Urothelium cell line (cell line): ENCODE measurements around the gene CREBL2.
"Not testable (repeated sequence)": the region's sequence is repeated elsewhere in the genome, so short reads cannot be mapped to it uniquely, and the experiment has no call there.

Source experiments
- DNase-seq: peaks from one replicate; pipeline ENCODE4 v3.0.0; 2011; ENCODE audit warnings: low spot score, mixed read lengths
- FAIRE-seq: peaks from 2 replicates; lab custom pipeline; 2011; peaks lifted over from hg19 to GRCh38; lab: Jason Lieb, UNC

Gene CREBL2, protein sequence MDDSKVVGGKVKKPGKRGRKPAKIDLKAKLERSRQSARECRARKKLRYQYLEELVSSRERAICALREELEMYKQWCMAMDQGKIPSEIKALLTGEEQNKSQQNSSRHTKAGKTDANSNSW

DNA sequence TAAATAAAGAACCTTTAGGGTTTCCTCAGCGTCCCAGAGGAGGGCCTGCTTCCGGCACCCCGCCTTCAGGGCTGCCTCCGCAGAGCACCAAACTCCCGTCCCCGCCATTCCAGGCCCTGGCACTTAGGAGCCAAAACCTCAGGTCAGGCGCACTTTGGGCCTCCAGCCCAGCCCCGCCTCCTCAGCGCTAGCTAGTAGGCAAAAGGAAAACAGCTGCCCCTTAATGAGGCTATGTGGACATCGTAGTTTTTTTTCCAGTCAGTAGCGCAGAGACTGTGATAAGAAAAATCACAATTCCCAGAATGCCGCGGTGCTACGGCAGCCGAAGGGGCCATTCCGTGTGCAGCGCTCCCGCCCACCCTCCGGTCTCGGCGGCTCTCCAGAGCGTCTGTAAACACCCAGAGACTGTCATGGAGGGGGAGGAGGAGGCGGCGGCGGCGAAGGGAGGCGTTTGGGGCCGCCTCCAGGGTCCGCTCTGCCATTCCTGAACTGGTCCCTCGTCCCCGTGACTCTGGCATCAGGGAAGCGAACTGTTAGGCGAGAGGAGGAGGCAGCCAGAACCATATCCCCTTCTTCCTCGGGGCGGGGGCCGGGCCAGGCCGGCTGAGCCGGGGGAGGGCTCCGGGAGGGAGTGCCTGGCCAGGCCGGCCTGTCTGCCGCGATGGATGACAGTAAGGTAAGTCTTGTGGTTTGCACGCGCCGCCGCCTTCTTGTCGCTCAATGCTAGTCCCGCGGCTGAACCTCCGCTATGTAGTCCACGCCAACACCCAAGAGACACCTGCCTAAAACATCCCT lies at the start of gene CREBL2:
Gene CREBL2, plus strand, starts transcription at position 365 of the 795 bp plus-strand sequence. Its CDS starts 297 bp downstream, at position 662.
- DNase-seq = peak; percentile 94
- peak; percentile 94 for FAIRE-seq

DNA sequence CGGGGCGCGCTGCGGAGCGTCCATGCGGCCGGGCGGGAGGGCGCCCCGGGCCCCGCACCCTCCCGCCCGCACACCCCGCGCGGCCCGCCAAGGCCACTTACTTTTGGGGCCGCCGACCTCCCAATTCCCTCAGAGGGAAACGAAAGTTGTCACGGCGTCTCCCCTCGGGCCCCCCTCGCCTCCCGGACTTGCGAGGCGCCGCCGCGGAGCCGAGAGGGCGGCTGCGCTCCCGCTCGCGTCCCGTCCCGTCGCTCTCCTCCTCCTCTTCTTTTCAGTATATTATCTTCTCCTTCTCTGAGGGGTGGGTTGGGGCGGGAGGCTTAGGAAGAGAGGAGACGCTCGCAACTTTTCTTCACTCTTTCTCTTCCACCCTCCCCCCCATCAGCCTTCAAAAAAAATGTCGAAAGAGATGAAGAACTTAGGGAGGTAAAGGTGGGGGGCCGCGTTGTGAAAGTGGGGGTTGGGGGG lies 49.6 kb upstream of the CREBL2 start:
- FAIRE-seq = no peak
- DNase-seq = peak; percentile 54

DNA sequence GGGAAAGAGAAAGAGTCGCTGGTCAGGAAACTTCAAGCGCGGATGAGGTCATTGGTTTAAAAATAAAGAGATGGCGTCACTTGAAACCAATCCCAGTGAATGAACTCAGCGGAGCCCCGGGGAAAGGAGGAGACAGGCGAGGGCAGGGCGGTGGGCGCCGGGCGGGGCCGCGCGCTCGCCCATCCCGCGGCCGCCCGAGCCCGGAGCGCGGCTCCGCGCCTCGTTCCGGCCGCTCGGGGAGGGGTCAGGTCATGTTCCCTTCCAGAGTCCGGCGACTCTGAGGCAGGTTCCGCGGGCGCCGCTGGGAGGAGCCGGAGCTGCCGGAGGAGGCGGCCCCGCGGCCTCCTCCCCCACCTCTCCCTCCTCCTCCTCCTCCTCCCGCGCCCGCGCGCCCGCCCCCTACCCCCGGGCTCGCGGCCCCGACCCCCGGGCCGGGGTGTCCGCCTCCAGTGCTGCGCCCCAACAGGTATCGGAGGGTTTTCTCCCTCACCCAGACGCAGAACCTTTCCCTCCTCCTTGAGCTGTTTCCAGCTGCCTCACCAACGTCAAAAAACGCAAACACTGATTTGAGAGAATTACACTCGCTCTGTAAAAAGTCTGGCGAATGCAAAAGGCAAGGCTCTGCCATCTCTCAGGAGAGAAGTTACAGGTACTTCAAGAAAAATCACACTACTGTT lies 49.0 kb upstream of the CREBL2 start, which contains the start of gene DUSP16:
Gene DUSP16, minus strand, starts transcription at position 279 of the 677 bp plus-strand sequence. CDS start 41,765 bp downstream, outside the sequence.
- DNase-seq = peak; percentile 97
- peak; percentile 83 for FAIRE-seq

DNA sequence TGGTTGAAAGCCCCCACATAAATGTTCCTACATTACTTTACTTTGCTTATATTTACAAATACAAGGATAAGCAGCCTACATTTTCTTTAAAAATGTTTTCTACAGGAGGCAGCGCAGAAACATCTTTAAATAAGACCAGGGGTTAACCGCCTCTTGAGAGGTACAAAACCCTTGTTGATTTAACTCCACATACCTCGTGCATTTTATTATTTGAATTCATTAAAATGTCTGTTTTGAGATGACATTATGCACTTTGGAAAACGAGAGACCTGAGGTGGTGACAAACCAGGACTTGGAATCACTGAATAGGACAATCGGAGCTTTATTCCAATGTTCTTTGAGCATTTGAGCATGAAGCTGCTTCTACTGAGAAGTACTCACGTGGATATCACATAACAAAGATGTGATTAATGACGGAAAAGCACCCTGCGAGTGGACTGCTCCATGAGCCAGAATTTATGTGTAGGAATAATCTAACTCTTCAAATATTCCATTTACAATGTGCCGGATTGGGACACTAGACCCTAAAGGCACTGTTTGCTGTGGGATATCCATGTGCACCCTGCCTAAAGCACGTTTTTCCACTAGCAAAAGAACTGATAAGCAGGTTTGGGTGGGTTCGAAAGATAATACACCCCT lies 48.3 kb upstream of the CREBL2 start:
- DNase-seq = no peak
- peak; percentile 17 for FAIRE-seq

DNA sequence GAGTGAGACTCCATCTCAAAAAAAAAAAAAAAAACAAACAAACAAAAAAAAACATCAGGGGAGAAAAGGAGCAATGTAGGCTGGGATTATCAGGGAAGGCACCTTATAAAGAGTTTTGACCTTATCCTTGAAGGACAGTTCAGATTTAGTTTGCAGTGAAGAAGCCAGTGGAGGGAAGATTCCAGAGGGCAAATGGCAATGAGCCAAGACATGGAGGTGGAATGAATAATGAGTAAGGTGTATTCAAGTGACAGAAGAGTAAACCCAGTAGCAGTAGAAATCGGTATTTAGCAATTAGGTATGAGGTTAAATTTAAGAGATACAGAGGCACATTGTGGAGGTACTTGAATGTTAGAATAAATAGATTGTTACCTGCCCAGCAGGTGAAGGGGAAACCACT lies 46.8 kb upstream of the CREBL2 start:
- no peak for FAIRE-seq
- no peak for DNase-seq

DNA sequence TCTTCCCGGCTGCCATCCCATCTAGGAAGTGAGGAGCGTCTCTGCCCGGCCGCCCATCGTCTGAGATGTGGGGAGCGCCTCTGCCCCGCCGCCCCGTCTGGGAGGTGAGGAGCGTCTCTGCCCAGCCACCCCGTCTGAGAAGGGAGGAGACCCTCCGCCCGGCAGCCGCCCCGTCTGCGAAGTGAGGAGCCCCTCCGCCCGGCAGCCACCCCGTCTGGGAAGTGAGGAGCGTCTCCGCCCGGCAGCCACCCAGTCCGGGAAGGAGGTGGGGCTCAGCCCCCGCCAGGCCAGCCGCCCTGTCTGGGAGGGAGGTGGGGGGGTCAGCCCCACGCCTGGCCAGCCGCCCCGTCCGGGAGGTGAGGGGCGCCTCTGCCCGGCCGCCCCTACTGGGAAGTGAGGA lies 45.7 kb upstream of the CREBL2 start:
- FAIRE-seq, DNase-seq: not testable (repeated sequence)

DNA sequence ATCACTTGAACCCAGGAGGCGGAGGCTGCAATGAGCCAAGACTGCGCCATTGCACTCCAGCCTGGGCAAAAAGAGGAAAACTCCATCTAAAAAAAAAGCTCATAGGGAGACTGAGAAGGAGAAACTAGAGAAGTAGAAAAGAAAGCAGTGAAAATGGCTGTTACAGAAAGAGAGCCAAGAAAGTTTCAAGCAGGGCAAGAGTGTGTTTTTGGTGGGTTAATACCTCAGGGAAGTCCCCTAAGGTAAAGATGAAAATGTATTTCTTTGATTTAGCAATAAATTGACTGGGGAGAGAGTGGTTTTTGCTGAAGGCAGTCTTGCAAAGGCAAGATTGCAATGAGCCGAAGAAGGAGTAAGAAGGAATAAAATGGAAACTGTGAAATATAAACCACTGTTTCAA lies 39.0 kb upstream of the CREBL2 start:
- DNase-seq = no peak
- FAIRE-seq = no peak

DNA sequence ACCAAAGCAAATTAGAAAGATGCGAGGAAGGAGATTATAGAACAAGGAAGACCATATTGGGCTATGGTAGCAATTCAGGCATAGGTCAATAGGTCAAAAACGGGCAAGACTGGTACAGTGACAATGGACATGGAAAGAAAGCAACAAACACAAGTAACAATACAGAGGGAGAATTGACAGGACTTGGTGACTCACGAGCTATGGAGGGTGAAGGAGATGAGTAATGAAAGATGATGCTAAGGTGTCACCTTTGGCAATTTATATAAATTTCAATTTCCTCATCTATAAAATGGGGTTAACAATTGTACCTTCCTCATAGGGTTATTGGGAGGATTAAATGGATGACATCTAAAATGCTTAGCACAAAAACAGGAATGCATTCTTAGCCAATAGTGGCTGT lies 33.9 kb upstream of the CREBL2 start:
- no peak for DNase-seq
- no peak for FAIRE-seq

- not testable (repeated sequence) for DNase-seq, FAIRE-seq
Measured at GRCh38 chr12:12580716-12581115, 31.0 kb upstream of the CREBL2 start.

DNA sequence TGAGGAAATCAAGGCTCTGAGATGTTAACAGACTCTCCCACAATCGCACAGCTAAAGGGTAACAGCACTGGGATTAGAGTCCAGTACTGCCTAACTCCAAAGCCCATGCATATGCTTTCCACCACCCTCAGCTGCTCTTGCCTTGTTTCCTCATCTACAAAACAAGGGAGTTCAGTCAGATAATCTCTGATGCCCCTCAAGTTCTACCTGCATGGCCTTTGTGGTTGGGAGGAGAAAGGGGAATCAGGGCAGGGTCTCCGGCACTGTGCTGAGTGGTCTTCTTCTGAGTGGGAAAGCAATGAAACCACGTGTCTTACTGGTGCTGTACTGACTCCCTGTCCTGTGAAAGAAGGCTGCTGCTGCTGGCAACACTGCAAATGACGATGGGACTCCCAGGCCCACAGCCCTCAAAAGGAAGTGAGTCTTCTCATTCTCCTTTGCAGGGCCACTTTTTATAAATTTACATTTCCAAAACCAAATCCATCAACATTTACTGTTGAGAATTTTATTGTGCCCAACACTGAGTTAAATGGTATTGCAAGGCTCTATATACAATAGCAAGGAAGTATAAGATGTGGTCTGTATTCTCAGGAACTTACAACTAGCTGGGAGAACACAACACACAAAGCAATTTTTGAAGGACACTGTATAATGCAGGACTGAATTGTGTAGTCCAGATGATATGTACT lies 29.3 kb upstream of the CREBL2 start:
- FAIRE-seq (peak; percentile 35), DNase-seq (no peak)

- no peak for DNase-seq
- no peak for FAIRE-seq
Measured at GRCh38 chr12:12582895-12583303, 28.8 kb upstream of the CREBL2 start.

DNA sequence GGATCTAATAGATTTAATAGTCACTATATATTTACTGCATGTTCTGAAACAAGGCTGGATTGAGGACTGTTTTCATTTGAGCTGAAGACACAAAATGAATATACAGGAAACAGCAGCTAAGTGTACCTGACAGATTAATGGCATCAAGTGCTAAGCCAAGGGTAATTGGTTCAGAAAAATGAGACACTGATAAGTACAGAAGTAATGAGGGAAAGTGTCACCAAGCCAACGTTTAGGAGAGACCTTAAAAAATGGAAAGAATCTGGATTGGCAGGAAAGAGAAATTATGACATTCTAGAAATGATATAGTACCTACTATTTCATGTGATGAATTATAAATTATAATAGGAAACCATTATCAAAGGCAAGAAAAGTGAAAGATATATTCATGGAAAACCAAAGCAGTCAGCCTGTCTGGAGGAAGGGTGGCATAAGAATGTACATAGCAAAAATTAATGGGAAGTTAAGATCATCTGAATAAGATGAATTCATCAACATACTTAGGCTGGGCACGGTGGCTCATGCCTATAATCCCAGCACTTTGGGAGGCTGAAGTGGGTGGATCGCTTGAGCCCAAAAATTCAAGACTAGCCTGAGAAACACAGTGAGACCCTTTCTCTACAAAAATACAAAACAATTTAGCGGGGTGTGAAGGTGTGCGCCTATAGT lies 28.0 kb upstream of the CREBL2 start:
- no peak for FAIRE-seq
- DNase-seq = no peak

DNA sequence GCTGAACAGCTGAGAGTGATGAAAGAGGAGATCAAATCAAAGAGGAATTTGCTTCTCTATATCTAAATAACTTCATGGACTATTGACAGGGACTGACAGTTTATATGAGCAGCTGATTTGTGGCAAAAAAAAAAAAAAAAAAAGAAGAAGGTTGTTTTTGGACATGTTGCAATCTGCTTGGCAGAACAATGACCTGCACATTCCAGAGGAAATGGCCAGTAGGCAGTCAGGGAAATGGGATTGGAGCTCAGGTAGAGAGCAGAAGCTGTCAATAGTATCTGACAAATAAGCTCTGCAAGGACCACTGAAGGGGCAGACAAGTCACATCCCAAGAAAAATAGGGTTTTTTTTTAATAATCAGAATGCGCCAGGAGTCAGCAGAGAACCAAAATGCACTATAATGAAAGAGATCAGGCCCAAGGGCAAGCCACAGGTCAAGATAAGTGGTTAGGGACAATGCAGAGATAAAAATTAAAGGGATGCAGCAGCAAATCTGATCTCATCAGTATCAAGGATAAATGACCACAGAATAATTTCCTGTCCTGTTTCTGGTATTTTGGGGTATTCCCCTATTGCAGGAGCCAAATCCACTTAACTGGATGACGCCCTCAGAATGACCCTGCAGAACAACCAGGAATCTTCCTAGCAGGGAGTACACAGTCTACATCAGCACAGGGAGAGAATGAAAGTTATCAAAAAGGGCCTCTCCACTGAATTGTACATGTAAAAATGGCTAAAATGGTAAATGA lies 26.4 kb upstream of the CREBL2 start:
- FAIRE-seq (no peak), DNase-seq (no peak)

DNA sequence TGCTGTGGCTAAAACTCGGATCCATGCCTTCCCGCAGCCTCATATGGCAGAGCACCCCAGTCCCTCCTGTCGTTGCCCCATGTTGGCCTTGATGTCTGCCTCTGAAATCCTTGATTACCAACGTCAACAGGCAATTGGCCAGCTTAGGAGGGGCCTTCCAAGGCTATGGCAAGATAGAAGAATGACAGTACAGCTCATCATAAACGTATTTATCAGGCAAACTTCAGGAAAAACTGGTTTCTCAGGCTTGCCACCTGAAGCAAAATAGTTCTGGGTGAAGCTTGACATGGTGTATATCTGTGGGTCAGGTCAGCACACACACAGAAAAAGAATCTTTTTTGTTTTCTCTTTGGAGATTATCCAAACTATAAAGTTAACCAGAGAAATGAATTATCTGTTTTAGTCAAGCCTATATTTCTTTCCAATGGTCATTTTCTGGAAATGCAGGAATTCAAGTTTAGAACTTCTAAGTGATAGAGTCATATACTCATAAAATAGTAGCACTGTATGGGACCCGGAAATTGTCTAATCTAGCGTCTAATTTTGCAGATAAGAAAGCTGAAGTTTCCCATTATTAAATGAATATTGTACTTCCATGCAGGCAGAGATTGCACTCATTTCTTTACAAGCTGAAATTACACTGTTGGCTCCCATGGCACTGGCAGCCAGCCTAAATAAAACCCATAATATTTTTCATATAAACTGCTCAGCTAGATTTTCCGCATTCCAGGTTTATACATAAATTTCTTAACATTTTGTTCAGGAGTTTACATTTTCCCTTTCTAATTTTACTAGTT lies 24.6 kb upstream of the CREBL2 start:
- DNase-seq (no peak), FAIRE-seq (no peak)

DNA sequence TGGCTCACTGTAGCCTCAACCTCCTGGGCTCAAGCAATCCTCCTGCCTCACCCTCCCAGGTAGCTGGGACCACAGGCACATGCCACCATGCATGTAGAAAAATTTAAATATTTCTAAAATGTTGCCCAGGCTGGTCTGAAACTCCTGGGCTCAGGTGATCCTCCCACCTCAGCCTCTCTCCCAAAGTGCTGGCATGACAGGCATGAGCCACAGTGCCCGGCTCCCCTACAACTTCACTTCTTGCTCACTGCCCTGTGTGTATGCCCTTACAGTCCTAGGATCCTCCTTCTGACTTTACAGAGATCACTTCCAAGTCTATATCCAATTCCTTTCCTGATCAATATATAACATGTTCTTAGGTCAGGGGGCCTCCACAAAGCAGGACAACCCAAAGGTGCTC lies 23.8 kb upstream of the CREBL2 start:
- no peak for FAIRE-seq
- DNase-seq = no peak

GRCh38 chr12:12588436-12588835 lies 23.2 kb upstream of the CREBL2 start:
- FAIRE-seq, DNase-seq: not testable (repeated sequence)

- DNase-seq = no peak
- no peak for FAIRE-seq
Measured at GRCh38 chr12:12590961-12591360, 20.7 kb upstream of the CREBL2 start.

GRCh38 chr12:12592930-12593329 lies 18.7 kb upstream of the CREBL2 start:
- FAIRE-seq (peak; percentile 63), DNase-seq (peak; percentile 76)
